GM12875 (cell line): ENCODE results near the gene CYP27B1.

Source experiments
- H3K4me3 ChIP-seq: one replicate; pipeline ENCODE4 v1.5.1; 2011; ENCODE audit warnings: low read depth, low read length, control low read depth
- TF ChIP-seq, protein P1 (sequence below): IDR thresholded peaks from 2 replicates; pipeline ENCODE4 v1.5.1; 2011; ENCODE audit warnings: low read depth, mild to moderate bottlenecking, control low read depth, inconsistent platforms, low read length, moderate library complexity, borderline replicate concordance; ENCODE audit not compliant: insufficient read depth

The CYP27B1 gene

DNA sequence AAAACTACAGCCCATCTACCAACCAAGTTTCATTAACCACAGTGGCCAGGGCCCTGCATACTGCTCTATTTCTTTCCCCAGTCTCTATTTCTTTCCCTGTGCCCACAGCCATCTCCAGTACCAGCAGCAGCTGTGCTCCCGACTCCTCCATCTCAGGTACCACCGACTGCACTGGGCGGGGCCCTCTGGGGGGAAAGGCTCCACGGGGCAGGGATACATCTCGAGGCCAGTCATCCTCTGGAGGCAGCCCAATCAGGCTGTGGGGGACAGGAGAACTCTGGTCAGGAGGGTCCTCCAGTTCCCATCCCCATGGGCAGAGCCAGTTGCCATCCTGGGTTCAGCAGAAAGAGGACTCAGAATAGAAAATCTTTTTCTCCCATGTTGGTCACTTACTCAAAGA, 17.8 kb downstream of the CYP27B1 start:
- H3K4me3 ChIP-seq, result no peak overlapping the region
- TF ChIP-seq, protein P1, sequence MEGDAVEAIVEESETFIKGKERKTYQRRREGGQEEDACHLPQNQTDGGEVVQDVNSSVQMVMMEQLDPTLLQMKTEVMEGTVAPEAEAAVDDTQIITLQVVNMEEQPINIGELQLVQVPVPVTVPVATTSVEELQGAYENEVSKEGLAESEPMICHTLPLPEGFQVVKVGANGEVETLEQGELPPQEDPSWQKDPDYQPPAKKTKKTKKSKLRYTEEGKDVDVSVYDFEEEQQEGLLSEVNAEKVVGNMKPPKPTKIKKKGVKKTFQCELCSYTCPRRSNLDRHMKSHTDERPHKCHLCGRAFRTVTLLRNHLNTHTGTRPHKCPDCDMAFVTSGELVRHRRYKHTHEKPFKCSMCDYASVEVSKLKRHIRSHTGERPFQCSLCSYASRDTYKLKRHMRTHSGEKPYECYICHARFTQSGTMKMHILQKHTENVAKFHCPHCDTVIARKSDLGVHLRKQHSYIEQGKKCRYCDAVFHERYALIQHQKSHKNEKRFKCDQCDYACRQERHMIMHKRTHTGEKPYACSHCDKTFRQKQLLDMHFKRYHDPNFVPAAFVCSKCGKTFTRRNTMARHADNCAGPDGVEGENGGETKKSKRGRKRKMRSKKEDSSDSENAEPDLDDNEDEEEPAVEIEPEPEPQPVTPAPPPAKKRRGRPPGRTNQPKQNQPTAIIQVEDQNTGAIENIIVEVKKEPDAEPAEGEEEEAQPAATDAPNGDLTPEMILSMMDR, result no peak

DNA sequence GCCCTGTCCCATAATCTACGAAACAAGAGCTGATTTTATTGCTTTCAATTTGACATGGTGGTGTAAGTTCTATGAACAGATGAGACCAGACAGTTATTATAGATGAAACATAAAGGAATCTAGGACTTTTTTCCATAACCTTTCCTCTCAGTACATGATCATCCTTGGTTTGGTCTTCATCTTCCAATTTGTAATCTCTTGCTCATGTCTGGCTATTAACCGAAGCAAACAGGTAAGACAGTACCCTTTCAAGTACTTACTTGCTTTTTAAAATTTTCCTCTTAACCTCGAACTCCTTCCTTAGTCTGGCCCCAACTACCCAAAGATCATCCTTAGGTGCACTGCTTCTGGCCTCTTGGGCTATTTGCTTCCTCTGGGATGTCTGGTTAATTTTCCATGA, 20.9 kb downstream of the CYP27B1 start:
- no peak overlapping the region for H3K4me3 ChIP-seq
- TF ChIP-seq, protein P1, result no peak

DNA sequence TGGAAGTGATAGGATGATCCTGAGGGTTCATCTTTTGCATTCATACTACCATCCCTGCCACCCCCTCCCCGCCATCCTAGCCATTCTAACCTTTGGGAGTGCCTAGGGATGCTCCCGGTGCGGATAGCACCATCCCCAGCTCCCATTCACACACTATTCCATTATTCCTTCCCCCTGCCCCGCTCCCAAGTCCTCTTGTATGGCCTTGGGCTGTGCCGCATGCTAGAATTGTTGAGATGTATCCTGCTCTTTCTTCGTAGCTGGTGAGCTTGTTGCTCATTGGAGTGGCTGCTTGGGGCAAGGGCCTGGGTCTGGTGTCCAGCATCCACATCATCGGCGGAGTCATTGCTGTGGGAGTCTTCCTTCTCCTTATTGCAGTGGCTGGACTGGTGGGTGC, 21.4 kb downstream of the CYP27B1 start:
- H3K4me3 ChIP-seq, result peak overlapping the region; percentile 61
- TF ChIP-seq, protein P1, result no peak

DNA sequence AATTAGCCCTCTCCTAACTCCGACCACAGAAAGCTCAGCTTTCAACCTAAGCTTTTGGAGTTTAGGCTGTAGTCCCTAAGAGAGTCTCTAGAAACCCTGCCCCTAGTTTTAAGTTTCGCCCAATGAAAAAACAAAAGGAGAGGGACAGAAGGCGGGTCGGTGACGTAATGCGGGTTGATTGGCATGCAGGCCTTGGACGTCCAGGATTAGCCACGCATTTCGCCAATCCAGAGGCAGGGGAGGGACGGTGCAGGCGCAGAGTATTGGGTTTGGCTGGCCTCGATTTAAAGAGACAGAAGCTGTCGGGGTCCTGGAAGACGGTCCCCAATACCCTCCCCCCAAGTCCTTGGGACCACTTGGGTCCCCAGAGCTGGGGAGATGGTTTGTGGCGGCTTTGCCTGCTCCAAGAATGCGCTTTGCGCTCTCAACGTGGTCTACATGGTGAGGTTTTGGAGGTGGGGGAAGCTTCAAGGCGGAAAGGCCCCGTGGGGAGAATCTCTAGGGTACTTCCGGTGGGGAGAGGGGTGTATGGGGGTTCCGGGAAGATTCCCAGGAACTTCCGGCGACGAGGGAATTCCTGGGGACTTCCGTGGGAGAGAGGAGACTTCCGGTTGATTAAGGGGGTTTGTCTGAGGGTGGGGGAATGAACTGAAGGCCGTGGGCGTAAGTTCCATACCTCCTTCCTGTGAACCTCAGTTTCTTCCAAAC, 21.9 kb downstream of the CYP27B1 start, which contains the start of gene TSPAN31:
TSS of gene TSPAN31 (plus strand) at position 263 of the 708 bp plus-strand sequence. CDS start at position 379, 116 bp downstream.
- TF ChIP-seq, protein P1, result no peak
- H3K4me3 ChIP-seq, result peak within 1 kb of the TSS; percentile 61

DNA sequence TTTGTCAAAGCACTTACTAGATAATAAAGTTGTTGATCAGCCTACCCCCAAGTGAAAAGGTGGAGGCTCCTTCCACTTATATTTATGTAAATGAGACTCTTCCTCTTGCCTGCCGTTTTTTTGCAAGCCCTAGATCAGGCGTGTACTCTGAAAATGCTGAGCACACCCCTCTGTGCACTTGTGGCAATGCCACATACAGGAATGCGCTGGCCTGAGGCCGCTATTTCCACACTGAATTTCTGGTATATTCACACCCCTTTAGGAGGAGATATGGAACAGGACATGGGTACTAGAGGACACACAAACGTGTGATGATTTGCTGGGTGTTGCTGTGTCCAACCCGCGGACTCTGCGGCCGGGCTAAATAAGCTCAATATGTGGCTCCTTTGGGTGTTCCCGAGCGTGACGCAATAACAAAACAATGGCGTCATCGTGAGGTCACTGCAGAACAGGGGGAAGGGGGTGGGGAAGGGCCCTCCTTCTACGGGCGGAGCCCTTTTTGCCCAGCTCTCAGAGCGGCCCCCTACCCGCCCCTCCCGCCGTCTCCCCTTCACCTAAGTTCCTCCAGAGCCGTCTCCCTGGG, 22.6 kb downstream of the CYP27B1 start:
- TF ChIP-seq, protein P1, result no peak
- H3K4me3 ChIP-seq, result peak overlapping the region; percentile 61

DNA sequence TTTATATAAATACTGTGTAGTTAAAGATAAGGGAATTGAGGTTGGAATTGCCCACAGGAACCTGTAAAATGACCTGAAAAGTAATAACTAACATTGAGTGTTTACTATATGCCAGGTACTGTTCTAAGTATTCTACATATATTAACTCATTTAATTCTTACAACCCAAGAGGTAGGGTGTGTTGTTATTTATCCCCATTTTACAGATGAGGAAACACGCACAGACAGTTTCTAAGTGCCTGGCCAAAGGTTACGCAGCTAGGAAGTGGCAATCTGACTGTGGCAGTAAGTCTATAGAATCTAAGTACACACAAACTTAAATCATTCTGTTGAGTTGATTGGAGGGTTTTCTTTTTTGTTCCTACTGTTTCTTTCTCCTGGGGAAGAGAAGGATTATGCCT, 23.1 kb downstream of the CYP27B1 start:
- H3K4me3 ChIP-seq, result no peak overlapping the region
- TF ChIP-seq, protein P1, result no peak
